ENCODE measurements around the gene ERG28.

DNA sequence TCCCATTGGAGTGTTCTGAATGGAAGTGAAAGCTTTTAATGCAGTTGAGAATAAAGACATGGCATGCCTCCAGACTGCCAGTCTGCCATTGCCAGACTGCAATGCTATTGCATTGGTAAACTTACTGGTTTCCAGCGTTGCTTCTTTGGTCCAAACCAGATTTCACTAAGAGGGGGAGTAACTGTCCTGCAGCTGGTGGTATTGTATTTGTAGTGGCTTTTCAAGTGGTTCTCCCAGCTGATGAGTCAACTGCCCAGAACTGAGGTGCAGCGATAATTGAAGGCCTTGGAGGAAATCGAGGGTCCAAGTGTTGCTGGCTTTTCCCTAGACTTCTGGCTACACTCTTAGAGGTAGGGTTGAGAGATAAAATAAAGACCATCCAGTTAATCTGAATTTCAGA, 31.9 kb downstream of the ERG28 start:
- TF ChIP-seq CTCF (conservative IDR thresholded peaks at IDR 0.05; ENCODE audit: low read depth in 2 of 2) (no peak), EZH2phosphoT487 (IDR thresholded peaks at IDR 0.05; ENCODE audit: unreplicated experiment) (no peak), ZNF331 (CRISPR knock-in tag; IDR thresholded peaks at IDR 0.05; ENCODE audit: low read depth) (no peak), EZH2 (IDR thresholded peaks at IDR 0.05; ENCODE audit: low read depth, unreplicated experiment) (no peak)
- TF ChIP-seq, protein P1, sequence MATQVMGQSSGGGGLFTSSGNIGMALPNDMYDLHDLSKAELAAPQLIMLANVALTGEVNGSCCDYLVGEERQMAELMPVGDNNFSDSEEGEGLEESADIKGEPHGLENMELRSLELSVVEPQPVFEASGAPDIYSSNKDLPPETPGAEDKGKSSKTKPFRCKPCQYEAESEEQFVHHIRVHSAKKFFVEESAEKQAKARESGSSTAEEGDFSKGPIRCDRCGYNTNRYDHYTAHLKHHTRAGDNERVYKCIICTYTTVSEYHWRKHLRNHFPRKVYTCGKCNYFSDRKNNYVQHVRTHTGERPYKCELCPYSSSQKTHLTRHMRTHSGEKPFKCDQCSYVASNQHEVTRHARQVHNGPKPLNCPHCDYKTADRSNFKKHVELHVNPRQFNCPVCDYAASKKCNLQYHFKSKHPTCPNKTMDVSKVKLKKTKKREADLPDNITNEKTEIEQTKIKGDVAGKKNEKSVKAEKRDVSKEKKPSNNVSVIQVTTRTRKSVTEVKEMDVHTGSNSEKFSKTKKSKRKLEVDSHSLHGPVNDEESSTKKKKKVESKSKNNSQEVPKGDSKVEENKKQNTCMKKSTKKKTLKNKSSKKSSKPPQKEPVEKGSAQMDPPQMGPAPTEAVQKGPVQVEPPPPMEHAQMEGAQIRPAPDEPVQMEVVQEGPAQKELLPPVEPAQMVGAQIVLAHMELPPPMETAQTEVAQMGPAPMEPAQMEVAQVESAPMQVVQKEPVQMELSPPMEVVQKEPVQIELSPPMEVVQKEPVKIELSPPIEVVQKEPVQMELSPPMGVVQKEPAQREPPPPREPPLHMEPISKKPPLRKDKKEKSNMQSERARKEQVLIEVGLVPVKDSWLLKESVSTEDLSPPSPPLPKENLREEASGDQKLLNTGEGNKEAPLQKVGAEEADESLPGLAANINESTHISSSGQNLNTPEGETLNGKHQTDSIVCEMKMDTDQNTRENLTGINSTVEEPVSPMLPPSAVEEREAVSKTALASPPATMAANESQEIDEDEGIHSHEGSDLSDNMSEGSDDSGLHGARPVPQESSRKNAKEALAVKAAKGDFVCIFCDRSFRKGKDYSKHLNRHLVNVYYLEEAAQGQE (IDR thresholded peaks at IDR 0.05; ENCODE audit: unreplicated experiment) = no peak

All from GM23338 (cell line).